ENCODE measurements around the gene CA10.

DNA sequence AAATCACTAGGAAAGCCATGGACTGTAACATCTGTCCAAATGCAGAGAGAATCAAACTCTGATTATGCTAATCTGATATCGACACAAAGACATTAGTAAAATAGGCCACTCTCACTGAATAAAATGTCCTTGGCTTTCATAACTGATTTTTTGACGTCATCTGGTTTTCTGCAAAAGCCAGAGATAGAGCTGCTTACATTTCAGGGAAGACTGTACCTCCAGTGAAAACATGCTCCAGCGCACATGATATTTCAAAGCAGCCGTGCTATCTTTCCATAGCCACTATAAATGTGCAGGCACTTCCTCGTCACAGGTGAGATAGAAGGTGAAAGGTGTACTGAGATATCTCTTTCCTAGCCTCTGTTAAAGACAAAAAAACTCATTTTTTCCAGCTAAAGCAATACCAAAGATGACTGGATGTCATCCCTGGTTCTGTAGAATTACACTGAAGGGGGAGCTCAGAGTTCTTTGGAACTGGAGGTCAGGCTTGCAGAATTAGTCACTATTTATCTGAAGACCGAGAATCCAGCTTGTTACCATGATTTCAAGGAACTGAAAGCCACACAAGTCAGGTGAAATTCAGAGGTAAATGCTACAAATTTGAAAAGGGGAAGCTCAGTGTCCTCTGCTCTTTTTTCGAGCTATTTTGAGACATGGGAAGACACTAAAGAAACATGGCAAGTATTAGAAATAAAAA, 249.5 kb downstream of the CA10 start:
- TF ChIP-seq POLR2A (IDR thresholded peaks at IDR 0.05; ENCODE audit: low read depth, low read length) (no peak), POLR2AphosphoS5 (IDR thresholded peaks at IDR 0.05; ENCODE audit: insufficient read depth, low read depth, low read length) (no peak), EZH2 (IDR thresholded peaks at IDR 0.05; ENCODE audit: borderline replicate concordance, low read depth, low read length, severe bottlenecking) (no peak), MYC (IDR thresholded peaks at IDR 0.05; ENCODE audit: low read depth, low read length) (no peak), JUN (IDR thresholded peaks at IDR 0.05; ENCODE audit: borderline replicate concordance, insufficient read depth, insufficient read length, low read depth) (no peak), GATA2 (IDR thresholded peaks at IDR 0.05; ENCODE audit: insufficient read depth, insufficient read length, low read depth, low read length) (no peak)
- TF ChIP-seq, protein P1, sequence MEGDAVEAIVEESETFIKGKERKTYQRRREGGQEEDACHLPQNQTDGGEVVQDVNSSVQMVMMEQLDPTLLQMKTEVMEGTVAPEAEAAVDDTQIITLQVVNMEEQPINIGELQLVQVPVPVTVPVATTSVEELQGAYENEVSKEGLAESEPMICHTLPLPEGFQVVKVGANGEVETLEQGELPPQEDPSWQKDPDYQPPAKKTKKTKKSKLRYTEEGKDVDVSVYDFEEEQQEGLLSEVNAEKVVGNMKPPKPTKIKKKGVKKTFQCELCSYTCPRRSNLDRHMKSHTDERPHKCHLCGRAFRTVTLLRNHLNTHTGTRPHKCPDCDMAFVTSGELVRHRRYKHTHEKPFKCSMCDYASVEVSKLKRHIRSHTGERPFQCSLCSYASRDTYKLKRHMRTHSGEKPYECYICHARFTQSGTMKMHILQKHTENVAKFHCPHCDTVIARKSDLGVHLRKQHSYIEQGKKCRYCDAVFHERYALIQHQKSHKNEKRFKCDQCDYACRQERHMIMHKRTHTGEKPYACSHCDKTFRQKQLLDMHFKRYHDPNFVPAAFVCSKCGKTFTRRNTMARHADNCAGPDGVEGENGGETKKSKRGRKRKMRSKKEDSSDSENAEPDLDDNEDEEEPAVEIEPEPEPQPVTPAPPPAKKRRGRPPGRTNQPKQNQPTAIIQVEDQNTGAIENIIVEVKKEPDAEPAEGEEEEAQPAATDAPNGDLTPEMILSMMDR (IDR thresholded peaks at IDR 0.05; ENCODE audit: extremely low read depth in 1 of 2, insufficient read depth in 1 of 2, low read depth in 1 of 2, low read length in 2 of 2): no peak
- TF ChIP-seq, protein P2, sequence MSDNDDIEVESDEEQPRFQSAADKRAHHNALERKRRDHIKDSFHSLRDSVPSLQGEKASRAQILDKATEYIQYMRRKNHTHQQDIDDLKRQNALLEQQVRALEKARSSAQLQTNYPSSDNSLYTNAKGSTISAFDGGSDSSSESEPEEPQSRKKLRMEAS (IDR thresholded peaks at IDR 0.05; ENCODE audit: insufficient read depth, insufficient read length): no peak
